ENCODE data around the gene GBP3.

GRCh38 chr1:89069951-89070350, 47.3 kb upstream of the GBP3 start:
- TF ChIP-seq YY1 (IDR thresholded peaks at IDR 0.05; ENCODE audit: low read depth) (no peak), EZH2phosphoT487 (IDR thresholded peaks at IDR 0.05; ENCODE audit: borderline replicate concordance, low read depth) (no peak), TAF1 (IDR thresholded peaks at IDR 0.05; ENCODE audit: borderline replicate concordance, low read depth, low read length) (no peak), RCOR1 (IDR thresholded peaks at IDR 0.05; ENCODE audit: low read length) (no peak), JUND (IDR thresholded peaks at IDR 0.05) (no peak)
- TF ChIP-seq, protein P1, sequence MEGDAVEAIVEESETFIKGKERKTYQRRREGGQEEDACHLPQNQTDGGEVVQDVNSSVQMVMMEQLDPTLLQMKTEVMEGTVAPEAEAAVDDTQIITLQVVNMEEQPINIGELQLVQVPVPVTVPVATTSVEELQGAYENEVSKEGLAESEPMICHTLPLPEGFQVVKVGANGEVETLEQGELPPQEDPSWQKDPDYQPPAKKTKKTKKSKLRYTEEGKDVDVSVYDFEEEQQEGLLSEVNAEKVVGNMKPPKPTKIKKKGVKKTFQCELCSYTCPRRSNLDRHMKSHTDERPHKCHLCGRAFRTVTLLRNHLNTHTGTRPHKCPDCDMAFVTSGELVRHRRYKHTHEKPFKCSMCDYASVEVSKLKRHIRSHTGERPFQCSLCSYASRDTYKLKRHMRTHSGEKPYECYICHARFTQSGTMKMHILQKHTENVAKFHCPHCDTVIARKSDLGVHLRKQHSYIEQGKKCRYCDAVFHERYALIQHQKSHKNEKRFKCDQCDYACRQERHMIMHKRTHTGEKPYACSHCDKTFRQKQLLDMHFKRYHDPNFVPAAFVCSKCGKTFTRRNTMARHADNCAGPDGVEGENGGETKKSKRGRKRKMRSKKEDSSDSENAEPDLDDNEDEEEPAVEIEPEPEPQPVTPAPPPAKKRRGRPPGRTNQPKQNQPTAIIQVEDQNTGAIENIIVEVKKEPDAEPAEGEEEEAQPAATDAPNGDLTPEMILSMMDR (IDR thresholded peaks at IDR 0.05): no peak

Data from SK-N-SH (cell line).